HPDE6-E6E7 (cell line): Measurements from ENCODE around the gene IRF9.

Source experiments
- DNase-seq: peaks from one replicate; pipeline ENCODE4 v3.0.0; 2011; ENCODE audit warnings: missing footprints; ENCODE audit errors: extremely low spot score

IRF9 gene

GRCh38 chr14:24132061-24132685, 28.9 kb upstream of the IRF9 start:
- no peak for DNase-seq

- DNase-seq = no peak
Observed at GRCh38 chr14:24132976-24133375, 28.1 kb upstream of the IRF9 start.

- no peak for DNase-seq
Observed at GRCh38 chr14:24133735-24134134, 27.3 kb upstream of the IRF9 start.

- no peak for DNase-seq
Observed at GRCh38 chr14:24135584-24135833, 25.6 kb upstream of the IRF9 start.

- peak; percentile 89 for DNase-seq
Observed at GRCh38 chr14:24135834-24136683, 25.0 kb upstream of the IRF9 start, which contains the start of gene PSME1. Gene PSME1 (plus strand): TSS chr14:24136194. CDS start chr14:24136263, 69 bp downstream.

GRCh38 chr14:24136684-24137528, 24.2 kb upstream of the IRF9 start:
- no peak for DNase-seq

- DNase-seq = no peak
Observed at GRCh38 chr14:24137529-24138395, 23.3 kb upstream of the IRF9 start.

- no peak for DNase-seq
Observed at GRCh38 chr14:24138396-24139271, 22.4 kb upstream of the IRF9 start.

- no peak for DNase-seq
Observed at GRCh38 chr14:24139272-24139934, 21.7 kb upstream of the IRF9 start.

- DNase-seq = peak; percentile 95
Observed at GRCh38 chr14:24141097-24141880, 19.8 kb upstream of the IRF9 start, which contains the start of gene EMC9. Gene EMC9 (minus strand): TSS chr14:24141591. CDS start chr14:24141304, 287 bp downstream.

- DNase-seq = no peak
Observed at GRCh38 chr14:24143511-24143910, 17.6 kb upstream of the IRF9 start.

- no peak for DNase-seq
Observed at GRCh38 chr14:24144451-24144850, 16.6 kb upstream of the IRF9 start.

- DNase-seq = no peak
Observed at GRCh38 chr14:24145219-24145618, 15.8 kb upstream of the IRF9 start.

- DNase-seq = no peak
Observed at GRCh38 chr14:24145690-24146452, 15.2 kb upstream of the IRF9 start.

GRCh38 chr14:24146453-24146977, 14.6 kb upstream of the IRF9 start, which contains the start of gene PSME2:
Gene PSME2 (minus strand): TSS chr14:24146610. CDS start chr14:24146581, 29 bp downstream.
- peak; percentile 98 for DNase-seq

GRCh38 chr14:24146978-24147760, 13.9 kb upstream of the IRF9 start, which contains the start of gene RNF31:
Gene RNF31 (plus strand): TSS chr14:24147498. CDS start chr14:24147699, 201 bp downstream.
- DNase-seq = peak; percentile 94
